GM12891 (cell line): ENCODE results near the gene PPP1R12B.

Experiments used
- PAX5 ChIP-seq: IDR thresholded peaks from 2 replicates; pipeline ENCODE4 v1.6.1; 2011; ENCODE audit warnings: low read length, moderate library complexity, mild to moderate bottlenecking; ENCODE audit not compliant: insufficient read depth, severe bottlenecking
- POLR2A ChIP-seq: IDR thresholded peaks from 2 replicates; pipeline ENCODE4 v1.6.1; 2011; ENCODE audit warnings: low read depth, low read length, control low read depth
- POLR2AphosphoS5 ChIP-seq: IDR thresholded peaks from 2 replicates; pipeline ENCODE4 v1.6.1; 2011; ENCODE audit warnings: low read depth, low read length, control low read depth
- POU2F2 ChIP-seq: IDR thresholded peaks from 2 replicates; pipeline ENCODE4 v1.6.1; 2011; ENCODE audit warnings: low read depth, mild to moderate bottlenecking, control low read depth, low read length, moderate library complexity
- SPI1 ChIP-seq: IDR thresholded peaks from 2 replicates; pipeline ENCODE4 v1.6.1; 2011; ENCODE audit warnings: low read depth, low read length, control low read depth
- TAF1 ChIP-seq: IDR thresholded peaks from 2 replicates; pipeline ENCODE4 v1.6.1; 2011; ENCODE audit warnings: low read depth, low read length, control low read depth

DNA sequence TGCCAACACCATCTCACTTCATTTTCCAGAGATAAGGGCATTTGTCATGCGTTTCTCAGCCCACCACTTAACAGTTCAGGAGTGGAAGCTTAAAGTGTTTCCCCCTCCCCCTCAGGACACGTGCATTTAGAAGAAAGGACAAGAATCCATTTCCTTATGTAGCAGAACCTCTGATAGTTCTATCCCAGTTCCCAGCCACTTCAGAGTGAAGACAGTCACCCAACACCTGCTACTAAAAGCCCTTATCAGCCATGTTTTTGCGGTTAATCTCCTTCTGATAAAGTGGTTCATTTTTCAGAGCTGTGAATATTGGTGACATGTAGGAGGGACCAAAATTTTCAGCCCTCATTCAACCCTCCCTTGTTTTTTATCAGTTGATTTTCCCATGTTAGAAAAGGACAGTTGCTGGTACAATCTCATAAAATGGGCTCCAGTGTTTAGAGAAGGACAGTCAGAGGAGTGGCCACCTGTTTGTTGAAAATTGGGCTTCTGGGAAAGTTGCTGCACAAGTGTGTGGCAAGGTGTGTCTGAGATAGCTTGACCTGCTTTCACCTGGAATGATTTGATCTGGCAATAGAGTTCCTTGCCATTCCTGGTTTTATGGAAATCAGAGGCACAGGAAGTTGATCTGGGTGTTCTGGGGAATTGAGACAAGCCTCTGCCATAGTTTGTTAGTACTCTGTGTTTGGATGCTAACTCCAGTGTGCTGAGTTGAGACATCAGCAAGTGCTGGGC, 114.0 kb downstream of the PPP1R12B start:
- TF ChIP-seq TAF1: no peak
- no peak for TF ChIP-seq POLR2AphosphoS5
- no peak for TF ChIP-seq POLR2A
- TF ChIP-seq POU2F2: no peak
- TF ChIP-seq SPI1: no peak
- TF ChIP-seq PAX5: no peak
